Fibroblast of lung (primary cell): ENCODE results near the gene WDR86. TPM values are rescaled to one million over a fixed set of nuclear protein-coding genes. Genes with fewer than 3 reads are reported as not detected.

Experiments used
- DNase-seq, 2 donors: peaks; one replicate each; pipeline versions ENCODE4 v3.0.0 to v3.0.0-alpha.2; 2010; ENCODE audit warnings: low read depth in 2 of 2
- H2AFZ ChIP-seq: 2 replicates; pipeline ENCODE4 v1.5.1; 2012; ENCODE audit warnings: low read length, control low read depth, inconsistent platforms
- H3K27ac ChIP-seq: 2 replicates; pipeline ENCODE4 v1.5.1; 2011; ENCODE audit warnings: low read length, control low read depth; ENCODE audit not compliant: insufficient read depth
- H3K27me3 ChIP-seq: 2 replicates; pipeline ENCODE4 v1.5.1; 2011; ENCODE audit warnings: mild to moderate bottlenecking, low read length; ENCODE audit not compliant: control insufficient read depth, insufficient read depth
- H3K36me3 ChIP-seq: 2 replicates; pipeline ENCODE4 v1.5.1; 2011; ENCODE audit warnings: low read length; ENCODE audit not compliant: control insufficient read depth, insufficient read depth
- H3K4me1 ChIP-seq: 2 replicates; pipeline ENCODE4 v1.5.1; 2011; ENCODE audit warnings: low read length; ENCODE audit not compliant: control insufficient read depth, insufficient read depth; ENCODE audit errors: extremely low read depth
- H3K4me2 ChIP-seq: 2 replicates; pipeline ENCODE4 v1.5.1; 2011; ENCODE audit warnings: low read length, control low read depth; ENCODE audit not compliant: insufficient read depth; ENCODE audit errors: extremely low read depth
- H3K4me3 ChIP-seq, 4 experiments: fragments of 200-600 bp in 1 of 4; sonication (generic) in 1 of 4; replicated peaks in 1 of 4; 2 replicates each; pipeline ENCODE4 v1.5.1; 2011 to 2016; ENCODE audit warnings: low read length in 4 of 4, low read depth in 3 of 4, mild to moderate bottlenecking in 3 of 4, control low read depth in 2 of 4, inconsistent platforms in 1 of 4, mixed read lengths in 1 of 4; ENCODE audit not compliant: insufficient read depth in 1 of 4; ENCODE audit errors: control extremely low read depth in 1 of 4
- H3K79me2 ChIP-seq: 2 replicates; pipeline ENCODE4 v1.5.1; 2012; ENCODE audit warnings: mild to moderate bottlenecking, low read length, inconsistent platforms; ENCODE audit not compliant: control insufficient read depth, insufficient read depth
- H3K9ac ChIP-seq: 2 replicates; pipeline ENCODE4 v1.5.1; 2011; ENCODE audit warnings: mild to moderate bottlenecking, low read length, control low read depth; ENCODE audit not compliant: insufficient read depth
- H3K9me3 ChIP-seq: 2 replicates; pipeline ENCODE4 v1.5.1; 2012; ENCODE audit warnings: low read depth, low read length; ENCODE audit not compliant: control insufficient read depth, insufficient read depth
- H4K20me1 ChIP-seq: 2 replicates; pipeline ENCODE4 v1.5.1; 2011; ENCODE audit warnings: low read length; ENCODE audit not compliant: control insufficient read depth, insufficient read depth; ENCODE audit errors: extremely low read depth
- CTCF ChIP-seq, 2 donors: IDR thresholded peaks in 1 of 2; conservative IDR thresholded peaks in 1 of 2; 1 replicate in 1 of 2; 2 replicates in 1 of 2; pipeline ENCODE4 v1.5.1; 2011 to 2012; ENCODE audit warnings: low read length in 2 of 2, control low read depth in 1 of 2, inconsistent platforms in 1 of 2, low read depth in 1 of 2, mild to moderate bottlenecking in 1 of 2
- EZH2 ChIP-seq: IDR thresholded peaks from 2 replicates; pipeline ENCODE4 v1.5.1; 2012; ENCODE audit warnings: low read length, control low read depth, mild to moderate bottlenecking; ENCODE audit errors: missing control alignments
- polyA plus RNA-seq, 2 donors: library from polyadenylated mRNA; depleted of rRNA in 1 of 2; stranded (reverse) in 1 of 2; unstranded in 1 of 2; fragments of >200 nt; gene quantifications; 2 replicates each; pipeline ENCODE4 v1.2.1, GENCODE V29; 2011 to 2012; ENCODE audit warnings: missing spikeins in 1 of 2
- total RNA-seq: library from RNA; depleted of rRNA; stranded (reverse); fragments of >200 nt; gene quantifications from 2 replicates; pipeline ENCODE4 v1.2.1, GENCODE V29; 2014

The WDR86 gene
- total and polyA plus RNA-seq, 2 donors (not counting 1 experiment from before 2014, with no cell fraction given) = 0.33 TPM; not detected in 1

- Histone ChIP-seq H3K4me1 (no peaks in the 10 kb centered on the region), H3K27me3 (no peaks in the 10 kb centered on the region), H3K9me3 (no peaks in the 10 kb centered on the region), H3K36me3 (peaks cover 2% of the 10 kb centered on the region), H3K4me3 (peak overlapping the region; percentile 65 to 99 (median 84)), H3K79me2 (peaks cover 14% of the 10 kb centered on the region), H3K9ac (peak overlapping the region; percentile 64), H3K27ac (peak overlapping the region; percentile 65), H3K4me2 (peak overlapping the region; percentile 99), H4K20me1 (no peaks in the 10 kb centered on the region), H2AFZ (no peak overlapping the region)
- peak in 1 of 2 donors; percentile 26 for DNase-seq
- TF ChIP-seq CTCF (conservative IDR thresholded peaks at IDR 0.05 in 1 of 2, IDR thresholded peaks at IDR 0.05 in 1 of 2; ENCODE audit: low read depth in 1 of 2, low read length in 2 of 2) (no peak), EZH2 (no peak)
Observed at GRCh38 chr7:151342102-151342646, 67.7 kb downstream of the WDR86 start.

- Histone ChIP-seq H3K27ac (peak within 1 kb of the TSS; percentile 65), H3K4me1 (no peaks in the 10 kb centered on the region), H2AFZ (peak within 1 kb of the TSS; percentile 84), H3K27me3 (no peaks in the 10 kb centered on the region), H4K20me1 (no peaks in the 10 kb centered on the region), H3K36me3 (peaks cover 2% of the 10 kb centered on the region), H3K79me2 (peaks cover 14% of the 10 kb centered on the region), H3K4me3 (peak within 1 kb of the TSS; percentile 65 to 99 (median 84)), H3K9me3 (no peaks in the 10 kb centered on the region), H3K4me2 (peak within 1 kb of the TSS; percentile 99), H3K9ac (peak within 1 kb of the TSS; percentile 64)
- no peak for TF ChIP-seq CTCF (conservative IDR thresholded peaks at IDR 0.05 in 1 of 2, IDR thresholded peaks at IDR 0.05 in 1 of 2; ENCODE audit: low read depth in 1 of 2, low read length in 2 of 2)
- TF ChIP-seq EZH2 = no peak
- DNase-seq = peak; percentile 67 to 82
Observed at GRCh38 chr7:151341357-151342101, 68.3 kb downstream of the WDR86 start, which contains the start of gene NUB1. Gene NUB1 (plus strand): TSS chr7:151341812. CDS start chr7:151345350, 3,538 bp downstream.

- Histone ChIP-seq H3K9ac (no peak overlapping the region), H3K4me2 (peak overlapping the region; percentile 83), H3K27me3 (no peaks in the 10 kb centered on the region), H3K36me3 (peaks cover under 1% of the 10 kb centered on the region), H4K20me1 (no peaks in the 10 kb centered on the region), H3K4me1 (no peaks in the 10 kb centered on the region), H3K27ac (no peak overlapping the region), H3K4me3 (peak overlapping the region in 2 of 4 experiments; percentile 31 to 65), H3K9me3 (no peaks in the 10 kb centered on the region), H2AFZ (no peak overlapping the region), H3K79me2 (peaks cover 14% of the 10 kb centered on the region)
- no peak for DNase-seq
- peak in 1 of 2 donors; percentile 14 for TF ChIP-seq CTCF (conservative IDR thresholded peaks at IDR 0.05 in 1 of 2, IDR thresholded peaks at IDR 0.05 in 1 of 2; ENCODE audit: low read depth in 1 of 2, low read length in 2 of 2)
- no peak for TF ChIP-seq EZH2
Observed at GRCh38 chr7:151340794-151341356, 69.0 kb downstream of the WDR86 start.
